ENCODE data around the gene NAIF1.
A peak's percentile ranks its signal among the peaks of the same experiment; 100 is the strongest.
"Not testable (repeated sequence)": the region's sequence is repeated elsewhere in the genome, so short reads cannot be mapped to it uniquely, and the experiment has no call there.

NAIF1 gene

DNA sequence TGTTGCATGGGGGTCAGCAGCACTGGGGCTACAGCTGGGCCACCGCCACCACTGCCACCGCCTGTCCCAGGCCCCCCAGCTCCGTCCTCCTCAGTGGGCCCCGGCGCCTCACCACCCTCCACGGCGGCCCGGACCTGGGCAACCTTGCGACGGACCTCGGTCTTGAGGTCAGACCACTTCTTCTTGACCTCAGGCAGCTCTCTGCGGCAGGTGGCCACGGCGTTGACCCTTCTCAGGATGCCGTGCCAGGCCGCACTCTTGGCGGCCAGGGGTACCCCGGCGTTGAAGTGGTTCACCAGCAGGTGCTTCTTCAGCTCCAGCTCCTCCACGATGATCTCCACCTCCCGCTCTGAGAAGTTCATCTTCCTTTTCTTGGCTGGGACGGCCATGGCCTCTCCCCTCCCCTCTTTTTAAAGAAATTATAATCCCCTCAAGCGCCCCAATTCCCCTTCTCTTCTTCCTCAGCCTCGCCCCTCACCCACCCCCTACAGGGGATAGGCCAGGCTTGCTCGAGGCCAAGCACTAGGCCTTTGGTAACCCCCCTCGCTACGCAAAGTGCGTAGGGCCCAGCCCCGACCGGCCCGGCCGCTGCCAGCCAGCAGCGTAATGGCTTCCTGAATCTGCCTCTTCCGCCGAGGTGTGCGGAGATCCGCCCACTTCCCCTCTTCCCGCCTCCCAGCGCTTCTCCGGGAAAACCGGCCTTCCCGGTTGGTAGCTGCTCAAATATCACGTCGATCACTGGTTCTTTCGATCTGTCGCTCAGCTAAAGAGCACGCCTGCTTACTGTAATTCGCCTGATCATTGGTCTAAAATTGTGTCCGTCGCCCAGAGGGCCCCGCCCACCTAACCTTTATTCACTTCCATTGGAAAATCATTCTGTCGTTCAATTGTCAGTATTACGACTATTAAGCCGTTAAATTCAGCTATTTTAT is at the start of gene NAIF1:
NAIF1 (minus strand) TSS at position 608 of the 932 bp plus-strand sequence; CDS start at position 389, 219 bp downstream.
- DNase-seq (ENCODE audit: low read depth), result peak; percentile 100

GRCh38 chr9:128116104-128117083 is 49.3 kb upstream of the NAIF1 start:
- no peak for DNase-seq (ENCODE audit: low read depth)

DNA sequence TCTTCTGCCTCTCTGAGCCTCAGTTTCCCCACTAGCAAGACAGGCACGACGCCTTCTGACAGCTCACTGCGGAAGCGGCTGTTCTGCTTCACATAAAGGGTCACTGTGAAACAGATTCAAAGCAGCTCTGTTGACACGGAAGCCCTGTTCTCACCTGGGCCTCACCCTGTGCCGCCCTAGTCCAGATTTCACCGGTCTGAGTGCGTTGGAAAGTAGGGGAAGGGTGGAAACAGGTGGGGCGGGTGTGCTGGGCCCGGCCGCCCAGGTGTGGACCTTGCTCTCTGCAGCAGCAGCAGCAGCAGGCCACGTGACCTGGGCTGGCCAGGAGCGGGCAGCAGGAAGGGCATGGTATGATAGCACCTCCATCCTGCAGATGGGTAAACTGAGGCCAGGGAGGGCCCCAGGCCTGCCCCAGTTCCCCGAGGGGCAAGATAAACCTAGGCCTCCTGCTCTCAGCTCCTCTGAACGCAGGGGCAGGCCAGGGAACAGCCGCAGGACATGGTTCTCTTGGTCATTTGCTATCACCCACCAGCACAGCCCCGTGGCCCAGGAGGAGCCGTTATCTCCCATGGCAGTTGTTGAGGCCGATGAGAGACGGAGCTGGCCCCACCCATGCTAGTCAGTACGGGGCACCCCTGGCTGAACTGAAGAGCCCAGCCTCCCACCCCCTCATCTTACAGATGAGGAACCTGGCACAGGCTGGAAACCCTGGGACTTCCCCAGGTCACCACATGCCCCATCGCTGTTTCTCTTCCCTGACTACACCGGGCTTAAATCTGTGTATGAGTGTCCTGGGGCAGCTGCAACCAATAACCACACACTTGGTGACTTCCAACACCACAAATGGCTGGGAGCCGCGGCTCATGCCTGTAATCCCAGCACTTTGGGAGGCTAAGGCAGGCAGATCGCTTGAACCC is 48.3 kb upstream of the NAIF1 start:
- no peak for DNase-seq (ENCODE audit: low read depth)

GRCh38 chr9:128114326-128115186 is 47.4 kb upstream of the NAIF1 start:
- no peak for DNase-seq (ENCODE audit: low read depth)

GRCh38 chr9:128113526-128114325 is 46.6 kb upstream of the NAIF1 start:
- no peak for DNase-seq (ENCODE audit: low read depth)

DNA sequence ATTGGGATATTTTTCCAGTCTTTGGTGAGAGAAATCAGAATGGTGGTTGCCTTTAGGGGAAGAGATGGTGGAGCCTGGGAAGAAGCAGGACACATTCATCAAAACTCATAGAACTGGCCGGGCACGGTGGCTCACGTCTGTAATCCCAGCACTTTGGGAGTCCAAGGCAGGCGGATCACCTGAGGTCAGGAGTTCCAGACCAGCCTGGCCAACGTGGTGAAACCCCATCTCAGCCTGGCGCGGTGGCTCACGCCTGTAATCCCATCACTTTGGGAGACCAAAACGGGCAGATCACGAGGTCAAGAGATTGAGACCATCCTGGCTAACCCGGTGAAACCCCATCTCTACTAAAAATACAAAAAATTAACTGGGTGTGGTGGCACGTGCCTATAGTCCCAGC is 44.6 kb upstream of the NAIF1 start:
- DNase-seq (ENCODE audit: low read depth), result not testable (repeated sequence)

DNA sequence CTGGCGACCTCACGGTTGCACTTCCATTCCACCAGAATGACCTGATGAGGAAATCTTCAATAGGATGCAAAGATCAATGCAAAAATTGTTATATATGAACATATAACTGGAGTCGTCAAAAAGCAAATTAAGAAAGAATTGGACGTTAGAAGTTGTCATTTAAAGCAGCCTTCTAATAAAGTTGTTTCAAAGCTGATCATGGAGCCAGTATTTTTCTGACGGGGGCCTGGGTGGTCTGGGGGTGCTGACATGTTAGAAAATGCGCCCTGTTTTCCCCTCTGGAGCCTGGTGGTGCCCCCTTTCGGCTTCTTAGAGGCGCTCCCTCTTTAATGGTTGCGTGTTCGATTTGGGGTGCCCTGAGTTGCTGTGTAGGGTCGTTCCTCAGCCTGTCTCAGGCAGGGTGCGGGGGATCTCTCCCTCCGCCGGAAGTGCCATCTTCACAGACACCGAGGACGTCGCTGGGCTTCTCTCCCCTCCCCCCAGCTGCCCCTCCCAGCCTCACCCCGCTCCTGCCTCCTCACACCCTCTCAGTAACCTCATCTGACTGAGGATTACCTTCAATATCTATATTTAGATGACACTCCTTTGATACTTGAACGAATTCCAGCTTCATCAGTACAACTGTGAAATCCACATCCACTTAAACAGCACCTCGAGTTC is 42.1 kb upstream of the NAIF1 start:
- no peak for DNase-seq (ENCODE audit: low read depth)

DNA sequence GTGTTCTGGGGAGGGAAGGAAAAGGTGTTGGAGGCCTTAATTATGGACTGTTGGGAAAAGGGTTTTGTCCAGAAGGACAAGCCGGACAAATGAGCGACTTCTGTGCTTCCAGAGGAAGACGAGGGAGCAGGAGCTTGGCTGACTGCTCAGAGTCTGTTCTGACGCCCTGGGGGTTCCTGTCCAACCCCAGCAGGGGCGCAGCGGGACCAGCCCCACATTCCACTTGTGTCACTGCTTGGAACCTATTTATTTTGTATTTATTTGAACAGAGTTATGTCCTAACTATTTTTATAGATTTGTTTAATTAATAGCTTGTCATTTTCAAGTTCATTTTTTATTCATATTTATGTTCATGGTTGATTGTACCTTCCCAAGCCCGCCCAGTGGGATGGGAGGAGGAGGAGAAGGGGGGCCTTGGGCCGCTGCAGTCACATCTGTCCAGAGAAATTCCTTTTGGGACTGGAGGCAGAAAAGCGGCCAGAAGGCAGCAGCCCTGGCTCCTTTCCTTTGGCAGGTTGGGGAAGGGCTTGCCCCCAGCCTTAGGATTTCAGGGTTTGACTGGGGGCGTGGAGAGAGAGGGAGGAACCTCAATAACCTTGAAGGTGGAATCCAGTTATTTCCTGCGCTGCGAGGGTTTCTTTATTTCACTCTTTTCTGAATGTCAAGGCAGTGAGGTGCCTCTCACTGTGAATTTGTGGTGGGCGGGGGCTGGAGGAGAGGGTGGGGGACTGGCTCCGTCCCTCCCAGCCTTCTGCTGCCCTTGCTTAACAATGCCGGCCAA is 41.3 kb upstream of the NAIF1 start:
- DNase-seq (ENCODE audit: low read depth), result no peak

- no peak for DNase-seq (ENCODE audit: low read depth)
These were observed 40.5 kb upstream of the NAIF1 start for GRCh38 chr9:128107468-128108268.

GRCh38 chr9:128106940-128107467 is 39.9 kb upstream of the NAIF1 start:
- no peak for DNase-seq (ENCODE audit: low read depth)

DNA sequence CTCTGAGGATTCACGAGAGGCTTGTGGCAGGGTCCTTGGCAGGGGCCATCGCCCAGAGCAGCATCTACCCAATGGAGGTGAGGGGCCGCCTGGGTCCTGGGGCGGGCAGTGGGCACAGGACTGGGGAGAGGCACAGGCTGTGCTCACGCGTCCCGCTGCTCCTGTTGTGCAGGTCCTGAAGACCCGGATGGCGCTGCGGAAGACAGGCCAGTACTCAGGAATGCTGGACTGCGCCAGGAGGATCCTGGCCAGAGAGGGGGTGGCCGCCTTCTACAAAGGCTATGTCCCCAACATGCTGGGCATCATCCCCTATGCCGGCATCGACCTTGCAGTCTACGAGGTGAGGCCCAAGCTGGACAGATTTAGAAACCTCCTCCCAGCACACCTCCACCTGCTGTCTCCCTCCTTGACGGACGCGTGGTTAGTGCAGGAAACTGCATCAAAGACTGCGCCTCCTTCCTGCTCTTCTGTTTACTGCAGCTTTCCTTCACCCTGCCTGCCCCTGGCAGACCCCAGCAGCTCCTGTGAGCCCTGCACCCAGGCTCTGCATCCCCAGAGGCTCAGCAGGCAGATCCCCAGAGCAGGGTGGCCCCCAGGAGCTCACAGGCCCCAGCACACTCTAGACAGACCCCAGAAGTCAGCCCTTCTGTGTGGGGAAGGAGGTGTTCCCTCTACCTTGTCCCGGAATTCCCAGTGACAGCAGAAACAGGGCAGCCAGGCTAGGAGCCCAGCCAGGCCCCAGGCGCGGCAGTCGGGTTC is 39.2 kb upstream of the NAIF1 start:
- DNase-seq (ENCODE audit: low read depth), result no peak

- no peak for DNase-seq (ENCODE audit: low read depth)
These were observed 38.5 kb upstream of the NAIF1 start for GRCh38 chr9:128105538-128106175.

GRCh38 chr9:128104171-128104618 is 37.1 kb upstream of the NAIF1 start:
- DNase-seq (ENCODE audit: low read depth), result no peak

DNA sequence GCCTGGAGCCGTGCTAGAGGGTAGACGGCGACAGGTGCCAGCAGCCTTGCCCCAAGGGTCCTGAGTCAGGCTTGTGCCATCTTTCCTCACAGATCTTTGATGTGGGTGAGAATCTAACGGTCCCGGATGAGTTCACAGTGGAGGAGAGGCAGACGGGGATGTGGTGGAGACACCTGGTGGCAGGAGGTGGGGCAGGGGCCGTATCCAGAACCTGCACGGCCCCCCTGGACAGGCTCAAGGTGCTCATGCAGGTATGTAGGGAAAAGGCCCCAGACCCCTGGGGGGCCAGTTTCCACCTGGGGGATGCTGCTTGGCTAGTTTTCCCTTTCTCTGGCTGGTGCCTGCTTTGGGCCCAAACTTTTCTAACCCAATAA is 36.5 kb upstream of the NAIF1 start:
- no peak for DNase-seq (ENCODE audit: low read depth)

DNA sequence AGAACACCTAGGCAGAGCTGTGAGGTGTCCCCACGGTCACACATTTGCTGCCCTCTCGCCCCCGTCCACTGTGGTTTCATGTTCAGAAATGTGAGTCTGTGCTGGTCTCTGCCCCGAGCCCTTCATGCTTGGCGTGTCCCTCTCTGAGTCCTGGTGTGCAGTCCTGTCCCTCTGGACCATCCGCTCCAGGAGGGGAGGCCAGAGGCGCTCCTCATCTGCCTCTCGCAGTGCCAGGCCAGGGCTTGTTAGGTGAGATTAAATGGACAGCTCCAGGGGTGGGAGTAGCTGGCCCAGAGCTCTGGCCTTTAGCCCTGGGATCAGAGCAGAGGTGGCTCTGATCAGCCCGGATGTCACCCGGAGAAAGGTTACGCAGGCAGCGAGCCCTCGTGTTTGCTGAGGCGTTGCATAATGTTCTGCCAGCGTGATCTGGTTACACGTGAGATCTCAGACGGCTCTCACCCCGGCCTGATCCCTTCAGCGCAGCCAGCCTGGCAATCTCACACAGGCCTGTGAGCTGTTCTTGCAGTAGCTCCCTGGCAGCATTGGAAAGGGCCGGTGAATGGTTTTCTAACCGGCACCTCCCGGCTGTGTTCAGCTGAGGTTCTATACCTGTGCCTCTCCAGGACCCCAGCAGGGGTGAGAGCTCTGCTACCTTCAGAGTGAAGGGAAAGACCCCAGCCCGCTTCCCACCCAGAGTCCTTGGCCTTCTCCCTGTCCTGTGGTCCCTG is 35.9 kb upstream of the NAIF1 start:
- DNase-seq (ENCODE audit: low read depth), result no peak

Measured in iris pigment epithelial cell (primary cell).